Activated CD8-positive, alpha-beta memory T cell treated with anti-CD3 and anti-CD28 coated beads, Interleukin-2, amount 50 U/mL, for 1 hour (primary cell): Measurements from ENCODE around the gene CMIP.

ENCODE experiments used
- DNase-seq: peaks from one replicate; pipeline ENCODE4 v3.0.0-alpha.2; 2020; ENCODE audit errors: extremely low read depth

CMIP gene

GRCh38 chr16:81659249-81659648 lies 214.6 kb downstream of the CMIP start:
- DNase-seq: no peak

- no peak for DNase-seq
Observed at GRCh38 chr16:81661082-81661481, 216.5 kb downstream of the CMIP start.

- no peak for DNase-seq
Observed at GRCh38 chr16:81664153-81664552, 219.5 kb downstream of the CMIP start.

- no peak for DNase-seq
Observed at GRCh38 chr16:81665588-81665987, 221.0 kb downstream of the CMIP start.

- no peak for DNase-seq
Observed at GRCh38 chr16:81666113-81666512, 221.5 kb downstream of the CMIP start.

- DNase-seq: no peak
Observed at GRCh38 chr16:81668243-81669097, 223.9 kb downstream of the CMIP start.

- no peak for DNase-seq
Observed at GRCh38 chr16:81669473-81670350, 225.1 kb downstream of the CMIP start.

- no peak for DNase-seq
Observed at GRCh38 chr16:81671738-81672597, 227.4 kb downstream of the CMIP start.

GRCh38 chr16:81673432-81673831 lies 228.8 kb downstream of the CMIP start:
- no peak for DNase-seq

- no peak for DNase-seq
Observed at GRCh38 chr16:81675662-81676061, 231.1 kb downstream of the CMIP start.

- no peak for DNase-seq
Observed at GRCh38 chr16:81676066-81676882, 231.7 kb downstream of the CMIP start.

GRCh38 chr16:81676883-81677737 lies 232.5 kb downstream of the CMIP start:
- no peak for DNase-seq

GRCh38 chr16:81678326-81679095 lies 233.9 kb downstream of the CMIP start:
- DNase-seq: no peak

GRCh38 chr16:81679721-81680430 lies 235.3 kb downstream of the CMIP start:
- DNase-seq: no peak

GRCh38 chr16:81680444-81681275 lies 236.1 kb downstream of the CMIP start:
- DNase-seq: no peak

GRCh38 chr16:81681311-81681710 lies 236.7 kb downstream of the CMIP start:
- DNase-seq: no peak

GRCh38 chr16:81684242-81684837 lies 239.7 kb downstream of the CMIP start:
- DNase-seq: no peak
